Measurements from ENCODE around the gene SPATA13.

Gene SPATA13

GRCh38 chr13:24263632-24264031 is 103.1 kb downstream of the SPATA13 start:
- DNase-seq = no peak

- DNase-seq = no peak
Observed at GRCh38 chr13:24264976-24265375, 104.5 kb downstream of the SPATA13 start.

GRCh38 chr13:24265453-24265852 is 104.9 kb downstream of the SPATA13 start:
- DNase-seq = no peak

- DNase-seq = no peak
Observed at GRCh38 chr13:24267274-24267673, 106.8 kb downstream of the SPATA13 start.

- DNase-seq = no peak
Observed at GRCh38 chr13:24267801-24268200, 107.3 kb downstream of the SPATA13 start.

- DNase-seq = no peak
Observed at GRCh38 chr13:24269821-24270220, 109.3 kb downstream of the SPATA13 start.

- DNase-seq = peak; percentile 78
Observed at GRCh38 chr13:24270639-24271141, 110.2 kb downstream of the SPATA13 start.

- DNase-seq = no peak
Observed at GRCh38 chr13:24271231-24271600, 110.7 kb downstream of the SPATA13 start.

GRCh38 chr13:24271601-24272451 is 111.3 kb downstream of the SPATA13 start:
- DNase-seq = peak; percentile 27

- no peak for DNase-seq
Observed at GRCh38 chr13:24272452-24273161, 112.1 kb downstream of the SPATA13 start.

- DNase-seq = no peak
Observed at GRCh38 chr13:24273926-24274325, 113.4 kb downstream of the SPATA13 start.

GRCh38 chr13:24274452-24275021 is 114.0 kb downstream of the SPATA13 start:
- peak; percentile 19 for DNase-seq

- no peak for DNase-seq
Observed at GRCh38 chr13:24275041-24275440, 114.5 kb downstream of the SPATA13 start.

- DNase-seq = no peak
Observed at GRCh38 chr13:24276306-24276705, 115.8 kb downstream of the SPATA13 start.

GRCh38 chr13:24276861-24277260 is 116.3 kb downstream of the SPATA13 start:
- DNase-seq = no peak

GRCh38 chr13:24277761-24278160 is 117.2 kb downstream of the SPATA13 start:
- DNase-seq = no peak

- DNase-seq = no peak
Observed at GRCh38 chr13:24279327-24280110, 119.0 kb downstream of the SPATA13 start.

- DNase-seq = peak; percentile 76
Observed at GRCh38 chr13:24280720-24281119, 120.2 kb downstream of the SPATA13 start.

GRCh38 chr13:24281188-24282008 is 120.9 kb downstream of the SPATA13 start:
- peak; percentile 10 for DNase-seq

GRCh38 chr13:24282256-24282655 is 121.7 kb downstream of the SPATA13 start:
- no peak for DNase-seq

- no peak for DNase-seq
Observed at GRCh38 chr13:24284889-24285565, 124.5 kb downstream of the SPATA13 start.
